ENCODE data around the gene ZNF385B.

ZNF385B gene

GRCh38 chr2:179686718-179687342 lies 174.6 kb downstream of the ZNF385B start:
- no peak for DNase-seq
- no peaks in the 10 kb centered on the region for H3K36me3 ChIP-seq
- no peaks in the 10 kb centered on the region for H3K27me3 ChIP-seq (ENCODE audit: insufficient read depth, low read depth, severe bottlenecking)
- H3K4me3 ChIP-seq (ENCODE audit: low read depth, low read length), result no peak overlapping the region
- no peak for TF ChIP-seq CTCF (IDR thresholded peaks at IDR 0.05; ENCODE audit: low read depth, low read length)
- no peak overlapping the region for H3K27ac ChIP-seq
- no peaks in the 10 kb centered on the region for H3K9me3 ChIP-seq (ENCODE audit: severe bottlenecking)

GRCh38 chr2:179686069-179686468 lies 175.3 kb downstream of the ZNF385B start:
- Histone ChIP-seq H3K4me3 (ENCODE audit: low read depth, low read length) (no peak overlapping the region), H3K27me3 (ENCODE audit: insufficient read depth, low read depth, severe bottlenecking) (no peaks in the 10 kb centered on the region), H3K9me3 (ENCODE audit: severe bottlenecking) (no peaks in the 10 kb centered on the region), H3K36me3 (no peaks in the 10 kb centered on the region), H3K27ac (no peak overlapping the region)
- TF ChIP-seq CTCF (IDR thresholded peaks at IDR 0.05; ENCODE audit: low read depth, low read length), result no peak
- DNase-seq, result no peak

- Histone ChIP-seq H3K27ac (no peak overlapping the region), H3K36me3 (no peaks in the 10 kb centered on the region), H3K27me3 (ENCODE audit: insufficient read depth, low read depth, severe bottlenecking) (no peaks in the 10 kb centered on the region), H3K4me3 (ENCODE audit: low read depth, low read length) (no peak overlapping the region), H3K9me3 (ENCODE audit: severe bottlenecking) (no peaks in the 10 kb centered on the region)
- no peak for DNase-seq
- no peak for TF ChIP-seq CTCF (IDR thresholded peaks at IDR 0.05; ENCODE audit: low read depth, low read length)
Observed at GRCh38 chr2:179685146-179685545, 176.3 kb downstream of the ZNF385B start.

- TF ChIP-seq CTCF (IDR thresholded peaks at IDR 0.05; ENCODE audit: low read depth, low read length), result no peak
Observed at GRCh38 chr2:179682756-179683155, 178.7 kb downstream of the ZNF385B start.

GRCh38 chr2:179677746-179678505 lies 183.5 kb downstream of the ZNF385B start:
- Histone ChIP-seq H3K27me3 (ENCODE audit: insufficient read depth, low read depth, severe bottlenecking) (no peaks in the 10 kb centered on the region), H3K4me3 (ENCODE audit: low read depth, low read length) (no peak overlapping the region), H3K27ac (no peak overlapping the region), H3K36me3 (no peaks in the 10 kb centered on the region), H3K9me3 (ENCODE audit: severe bottlenecking) (no peaks in the 10 kb centered on the region)
- DNase-seq, result no peak
- TF ChIP-seq CTCF (IDR thresholded peaks at IDR 0.05; ENCODE audit: low read depth, low read length), result no peak

More at GRCh38 chr2:179682756-179683155, 178.7 kb downstream of the ZNF385B start:
- Histone ChIP-seq H3K4me3 (ENCODE audit: low read depth, low read length) (no peak overlapping the region), H3K27me3 (ENCODE audit: insufficient read depth, low read depth, severe bottlenecking) (no peaks in the 10 kb centered on the region), H3K36me3 (no peaks in the 10 kb centered on the region), H3K9me3 (ENCODE audit: severe bottlenecking) (no peaks in the 10 kb centered on the region), H3K27ac (no peak overlapping the region)
- DNase-seq, result no peak

Data from WERI-Rb-1 (cell line).